GM13977 (cell line): ENCODE data around the gene MEF2C.

Source experiments
- DNase-seq: peaks from one replicate; pipeline ENCODE4 v3.0.0; 2012; ENCODE audit warnings: low spot score
- in situ Hi-C: fragments of 300-500 bp; cut with MboI; formaldehyde crosslinking; loops from one replicate; pipeline ENCODE4 v1.12.0; 2022; ENCODE audit warnings: low sequenced_read_pairs, low pct_unique_long_range_greater_than_20kb, mixed read lengths, inconsistent platforms; ENCODE audit not compliant: unreplicated experiment
- TF ChIP-seq, protein P1 (sequence below): IDR thresholded peaks from 2 replicates; pipeline ENCODE4 v1.5.1; 2012; ENCODE audit warnings: mild to moderate bottlenecking, control low read depth; ENCODE audit not compliant: insufficient read depth; ENCODE audit errors: extremely low read depth, missing control alignments

MEF2C gene

DNA sequence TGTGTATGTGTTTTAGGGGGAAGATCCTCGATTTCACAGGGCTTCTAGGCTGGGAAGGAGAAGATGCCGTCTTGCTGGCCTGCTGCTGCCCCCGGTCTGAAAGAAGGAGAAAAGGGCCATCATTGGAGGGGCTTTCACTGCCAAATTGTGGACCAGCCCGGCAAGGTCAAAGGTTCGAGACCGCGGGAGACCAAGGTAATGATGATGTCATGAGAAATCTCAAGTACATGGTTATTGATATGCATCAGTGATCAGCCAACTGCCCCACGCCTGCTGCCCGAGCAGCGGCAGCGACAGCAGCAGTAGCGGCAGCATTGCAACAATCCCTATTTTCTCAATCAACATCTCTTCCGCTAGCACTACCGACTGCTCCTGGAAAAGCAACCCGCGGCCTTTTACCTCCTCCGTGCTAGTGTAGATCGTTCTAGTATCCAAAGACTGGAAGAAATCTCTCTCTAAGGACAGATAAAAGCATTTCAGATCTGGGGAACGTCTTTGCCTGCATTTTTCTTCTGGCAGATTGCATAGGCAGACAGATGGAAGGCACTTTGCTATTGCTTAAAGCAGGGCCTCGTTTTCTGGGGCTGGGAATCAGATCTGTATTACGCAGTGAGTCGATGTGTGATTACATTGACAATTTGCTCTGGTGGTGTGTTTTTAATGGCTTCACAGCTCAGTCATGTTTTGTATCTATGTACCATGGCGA lies 215.3 kb downstream of the MEF2C start:
- in situ Hi-C loops = no loop called here
- TF ChIP-seq, protein P1, sequence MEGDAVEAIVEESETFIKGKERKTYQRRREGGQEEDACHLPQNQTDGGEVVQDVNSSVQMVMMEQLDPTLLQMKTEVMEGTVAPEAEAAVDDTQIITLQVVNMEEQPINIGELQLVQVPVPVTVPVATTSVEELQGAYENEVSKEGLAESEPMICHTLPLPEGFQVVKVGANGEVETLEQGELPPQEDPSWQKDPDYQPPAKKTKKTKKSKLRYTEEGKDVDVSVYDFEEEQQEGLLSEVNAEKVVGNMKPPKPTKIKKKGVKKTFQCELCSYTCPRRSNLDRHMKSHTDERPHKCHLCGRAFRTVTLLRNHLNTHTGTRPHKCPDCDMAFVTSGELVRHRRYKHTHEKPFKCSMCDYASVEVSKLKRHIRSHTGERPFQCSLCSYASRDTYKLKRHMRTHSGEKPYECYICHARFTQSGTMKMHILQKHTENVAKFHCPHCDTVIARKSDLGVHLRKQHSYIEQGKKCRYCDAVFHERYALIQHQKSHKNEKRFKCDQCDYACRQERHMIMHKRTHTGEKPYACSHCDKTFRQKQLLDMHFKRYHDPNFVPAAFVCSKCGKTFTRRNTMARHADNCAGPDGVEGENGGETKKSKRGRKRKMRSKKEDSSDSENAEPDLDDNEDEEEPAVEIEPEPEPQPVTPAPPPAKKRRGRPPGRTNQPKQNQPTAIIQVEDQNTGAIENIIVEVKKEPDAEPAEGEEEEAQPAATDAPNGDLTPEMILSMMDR = no peak
- DNase-seq = no peak
